PC-3 (cell line): ENCODE measurements around the gene ACOXL.

Experiments used
- CTCF ChIP-seq: fragments of 300-600 bp; sonication (generic); conservative IDR thresholded peaks from 2 replicates; pipeline ENCODE4 v1.5.1; 2017; ENCODE audit warnings: antibody characterized with exemption, low read depth, mild to moderate bottlenecking, low read length
- EZH2 ChIP-seq: fragments of 300-600 bp; sonication (generic); IDR thresholded peaks from one replicate; pipeline ENCODE4 v1.6.1; 2017; ENCODE audit warnings: antibody characterized with exemption, mild to moderate bottlenecking, low read length; ENCODE audit not compliant: unreplicated experiment
- EZH2phosphoT487 ChIP-seq: fragments of 300-600 bp; sonication (generic); IDR thresholded peaks from 2 replicates; pipeline ENCODE4 v1.6.1; 2018; ENCODE audit warnings: mild to moderate bottlenecking, antibody characterized with exemption, low read length, borderline replicate concordance

GRCh38 chr2:110871637-110872036 lies 139.3 kb downstream of the ACOXL start:
- TF ChIP-seq EZH2: no peak
- TF ChIP-seq CTCF: no peak
- no peak for TF ChIP-seq EZH2phosphoT487
